Thyroid gland (tissue), 4 donors: ENCODE data around the gene PLEKHA6. TPM values are rescaled to one million over a fixed set of nuclear protein-coding genes. Genes with fewer than 3 reads are reported as not detected.

Experiments used
- DNase-seq, 2 donors: peaks; one replicate each; pipeline ENCODE4 v3.0.0-alpha.2; 2019
- H3K27ac ChIP-seq, 3 donors: fragments of 200-600 bp; sonication (generic); 1 replicate in 2 of 3; 2 replicates in 1 of 3; pipeline ENCODE4 v1.5.1; 2016 to 2019; ENCODE audit warnings: mild to moderate bottlenecking in 1 of 3, moderate library complexity in 1 of 3
- H3K27me3 ChIP-seq: fragments of 200-600 bp; sonication (generic); one replicate; pipeline ENCODE4 v1.5.1; 2019
- H3K36me3 ChIP-seq, 2 donors: fragments of 200-600 bp; sonication (generic); one replicate each; pipeline ENCODE4 v1.5.1; 2016 to 2019
- H3K4me1 ChIP-seq, 2 donors: fragments of 200-600 bp; sonication (generic); one replicate each; pipeline ENCODE4 v1.5.1; 2017 to 2019
- H3K4me3 ChIP-seq, 3 donors: fragments of 200-600 bp; sonication (generic); replicated peaks in 1 of 3; 1 replicate in 2 of 3; 2 replicates in 1 of 3; pipeline ENCODE4 v1.5.1; 2016; ENCODE audit warnings: mild to moderate bottlenecking in 1 of 3
- H3K9me3 ChIP-seq: fragments of 200-600 bp; sonication (generic); one replicate; pipeline ENCODE4 v1.5.1; 2017
- CTCF ChIP-seq, 6 experiments: fragments of 200-600 bp in 3 of 6; fragments of 450-650 bp in 3 of 6; sonication (generic) in 3 of 6; IDR thresholded peaks; one replicate each; pipeline ENCODE4 v1.5.1; 2016 to 2019; ENCODE audit warnings: antibody characterized with exemption in 6 of 6, mild to moderate bottlenecking in 2 of 6, inconsistent platforms in 1 of 6, moderate library complexity in 1 of 6
- POLR2A ChIP-seq, 2 donors: fragments of 450-650 bp; IDR thresholded peaks; one replicate each; pipeline ENCODE4 v1.6.1; 2017; ENCODE audit warnings: antibody characterized with exemption in 2 of 2, mild to moderate bottlenecking in 2 of 2, moderate library complexity in 1 of 2
- WGBS, 2 donors: methylation state at CpG; one replicate each; pipeline ENCODE4 v1.1.5; 2017; 5-methylcytosine and 5-hydroxymethylcytosine counted together
- intact Hi-C: fragments of 100-400 bp; cut with DNase I; formaldehyde crosslinking; loops from one replicate; pipeline ENCODE4 v1.15.1; 2023
- total RNA-seq, 4 donors: library from RNA; depleted of rRNA; stranded (reverse); fragments of >200 nt; gene quantifications; one replicate each; pipeline ENCODE4 v1.2.3, GENCODE V29; 2016

PLEKHA6 gene
- total RNA-seq, 4 donors from 2014 or later, result 2.9 to 8.9 (median 4.0) TPM

- TF ChIP-seq POLR2A (IDR thresholded peaks at IDR 0.05) (no peak), CTCF (IDR thresholded peaks at IDR 0.05) (no peak)
- intact Hi-C loops, result no loop called here
- Histone ChIP-seq H3K4me3 (no peak overlapping the region), H3K9me3 (no peaks in the 10 kb centered on the region), H3K4me1 (peaks cover 0 to 14% of the 10 kb centered on the region in 2 donors), H3K27ac (no peak overlapping the region), H3K27me3 (no peaks in the 10 kb centered on the region), H3K36me3 (no peaks in the 10 kb centered on the region)
- no peak for DNase-seq
- 72 to 73% methylated on average over 4 of the region's 4 CpGs for WGBS, 2 donors
These were observed 55.7 kb downstream of the PLEKHA6 start for GRCh38 chr1:204304067-204304466.

GRCh38 chr1:204302769-204303168, 57.0 kb downstream of the PLEKHA6 start:
- TF ChIP-seq CTCF (IDR thresholded peaks at IDR 0.05), result no peak
- no peak for TF ChIP-seq POLR2A (IDR thresholded peaks at IDR 0.05)
- 91% methylated on average over 3 of the region's 3 CpGs for WGBS, 2 donors
- no peak overlapping the region for H3K27ac ChIP-seq
- peaks cover 0 to 8% of the 10 kb centered on the region in 2 donors for H3K4me1 ChIP-seq
- no peak overlapping the region for H3K4me3 ChIP-seq
- intact Hi-C loops, result no loop called here
- DNase-seq, result no peak
- H3K27me3 ChIP-seq, result no peaks in the 10 kb centered on the region
- no peaks in the 10 kb centered on the region for H3K9me3 ChIP-seq
- H3K36me3 ChIP-seq, result no peaks in the 10 kb centered on the region

- DNase-seq, result no peak
- TF ChIP-seq POLR2A (IDR thresholded peaks at IDR 0.05) (no peak), CTCF (IDR thresholded peaks at IDR 0.05) (no peak)
- H3K27ac ChIP-seq, result no peak overlapping the region
- no peaks in the 10 kb centered on the region for H3K36me3 ChIP-seq
- H3K4me3 ChIP-seq, result no peak overlapping the region
- H3K4me1 ChIP-seq, result no peaks in the 10 kb centered on the region
- no peaks in the 10 kb centered on the region for H3K9me3 ChIP-seq
- H3K27me3 ChIP-seq, result no peaks in the 10 kb centered on the region
- intact Hi-C loops, result no loop called here
- WGBS, 2 donors, result 77 to 84% methylated on average over 7 of the region's 7 CpGs
These were observed 58.4 kb downstream of the PLEKHA6 start for GRCh38 chr1:204301171-204301957.

GRCh38 chr1:204299814-204300365, 59.8 kb downstream of the PLEKHA6 start:
- no peak for DNase-seq
- intact Hi-C loops, result no loop called here
- TF ChIP-seq CTCF (IDR thresholded peaks at IDR 0.05), result no peak
- no peak for TF ChIP-seq POLR2A (IDR thresholded peaks at IDR 0.05)
- H3K36me3 ChIP-seq, result no peaks in the 10 kb centered on the region
- WGBS, 2 donors, result 73 to 80% methylated on average over 3 of the region's 3 CpGs
- H3K27me3 ChIP-seq, result no peaks in the 10 kb centered on the region
- no peak overlapping the region for H3K27ac ChIP-seq
- H3K4me3 ChIP-seq, result no peak overlapping the region
- no peaks in the 10 kb centered on the region for H3K4me1 ChIP-seq
- no peaks in the 10 kb centered on the region for H3K9me3 ChIP-seq

- WGBS, 2 donors, result 49 to 69% methylated on average over 7 of the region's 7 CpGs
- DNase-seq, result no peak
- Histone ChIP-seq H3K4me1 (no peaks in the 10 kb centered on the region), H3K4me3 (no peak overlapping the region), H3K27ac (no peak overlapping the region), H3K9me3 (no peaks in the 10 kb centered on the region), H3K36me3 (no peaks in the 10 kb centered on the region), H3K27me3 (no peaks in the 10 kb centered on the region)
- TF ChIP-seq CTCF (IDR thresholded peaks at IDR 0.05) (no peak), POLR2A (IDR thresholded peaks at IDR 0.05) (no peak)
- intact Hi-C loops, result no loop called here
These were observed 63.2 kb downstream of the PLEKHA6 start for GRCh38 chr1:204296431-204296988.
